AG04449 (cell line): ENCODE measurements around the gene GALNT18.

Experiments used
- CTCF ChIA-PET: fragments of 350-600 bp; formaldehyde crosslinking; extraction: SDS; loops from one replicate; lab custom pipeline; 2021; ENCODE audit warnings: antibody characterized with exemption; lab: Yijun Ruan, JAX
- POLR2A ChIA-PET: fragments of 400-600, 350-600 bp; formaldehyde crosslinking; extraction: SDS; loops from one replicate; lab custom pipeline; 2020; ENCODE audit warnings: antibody characterized with exemption, inconsistent platforms; lab: Yijun Ruan, JAX
- DNase-seq: peaks from one replicate; pipeline ENCODE4 v3.0.0-alpha.2; 2010; ENCODE audit warnings: low read depth, low spot score
- H3K4me3 ChIP-seq: 2 replicates; pipeline ENCODE4 v1.5.1; 2011; ENCODE audit warnings: low read depth, mild to moderate bottlenecking, control low read depth, low read length
- CTCF ChIP-seq: IDR thresholded peaks from one replicate; pipeline ENCODE4 v1.5.1; 2011; ENCODE audit warnings: mild to moderate bottlenecking, moderate library complexity, low read length, control low read depth, inconsistent platforms; ENCODE audit not compliant: insufficient read depth; ENCODE audit errors: missing control alignments

GALNT18 gene

GRCh38 chr11:11533751-11534150 lies 88.1 kb downstream of the GALNT18 start:
- CTCF ChIA-PET, result no interaction called here
- POLR2A ChIA-PET, result no interaction called here
- DNase-seq, result no peak
- TF ChIP-seq CTCF, result no peak
- no peak overlapping the region for H3K4me3 ChIP-seq

DNA sequence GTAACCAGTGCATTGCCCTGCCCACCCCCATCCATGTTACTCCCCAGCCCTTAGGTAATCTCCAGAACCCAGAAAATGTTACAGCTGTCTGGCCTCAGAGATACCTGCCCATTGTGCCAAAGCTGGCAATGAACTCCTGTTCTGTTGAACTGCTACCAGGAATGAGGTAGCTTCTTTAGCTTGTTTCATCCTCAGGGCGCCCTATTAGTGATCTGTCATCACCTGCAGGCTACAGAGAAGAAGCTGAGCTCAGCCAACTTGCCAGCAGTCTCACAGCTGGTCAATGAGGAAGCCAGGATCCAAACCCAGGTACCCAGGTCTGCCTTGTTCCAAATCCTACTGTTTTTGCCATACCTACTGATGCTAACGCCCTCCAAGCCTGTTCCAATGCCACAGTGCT lies 88.7 kb downstream of the GALNT18 start:
- H3K4me3 ChIP-seq, result no peak overlapping the region
- TF ChIP-seq CTCF, result no peak
- DNase-seq, result no peak
- CTCF ChIA-PET, result interaction anchor here (0.8 to 1.5 kb wide), 3 partner anchors 10 to 505 kb away, joined by 3 to 4 read pairs (median 3); no protein-coding TSS in a partner anchor
- POLR2A ChIA-PET, result no interaction called here

DNA sequence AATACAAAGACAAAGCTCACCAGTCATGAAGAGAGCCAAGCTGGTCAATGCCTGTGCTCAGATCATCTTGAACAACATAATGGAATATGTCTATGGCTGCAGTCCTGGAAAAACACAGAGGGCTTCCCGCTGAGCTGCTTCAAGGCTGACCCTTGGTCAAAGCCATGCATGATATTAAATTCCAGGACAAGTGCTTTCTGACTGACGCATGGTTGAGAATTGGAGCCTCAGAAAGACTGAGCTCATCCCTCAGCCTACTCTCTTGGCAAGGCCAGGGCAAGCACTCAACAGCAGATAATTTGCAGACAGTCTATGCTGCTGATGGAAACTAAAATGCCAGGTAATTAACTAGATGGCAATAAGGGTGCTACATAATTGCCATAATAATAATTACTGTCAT lies 89.2 kb downstream of the GALNT18 start:
- no peak for TF ChIP-seq CTCF
- DNase-seq, result no peak
- CTCF ChIA-PET, result interaction anchor here (0.8 to 1.5 kb wide), 3 partner anchors 9 to 505 kb away, joined by 3 to 4 read pairs (median 3); no protein-coding TSS in a partner anchor
- H3K4me3 ChIP-seq, result no peak overlapping the region
- POLR2A ChIA-PET, result no interaction called here

DNA sequence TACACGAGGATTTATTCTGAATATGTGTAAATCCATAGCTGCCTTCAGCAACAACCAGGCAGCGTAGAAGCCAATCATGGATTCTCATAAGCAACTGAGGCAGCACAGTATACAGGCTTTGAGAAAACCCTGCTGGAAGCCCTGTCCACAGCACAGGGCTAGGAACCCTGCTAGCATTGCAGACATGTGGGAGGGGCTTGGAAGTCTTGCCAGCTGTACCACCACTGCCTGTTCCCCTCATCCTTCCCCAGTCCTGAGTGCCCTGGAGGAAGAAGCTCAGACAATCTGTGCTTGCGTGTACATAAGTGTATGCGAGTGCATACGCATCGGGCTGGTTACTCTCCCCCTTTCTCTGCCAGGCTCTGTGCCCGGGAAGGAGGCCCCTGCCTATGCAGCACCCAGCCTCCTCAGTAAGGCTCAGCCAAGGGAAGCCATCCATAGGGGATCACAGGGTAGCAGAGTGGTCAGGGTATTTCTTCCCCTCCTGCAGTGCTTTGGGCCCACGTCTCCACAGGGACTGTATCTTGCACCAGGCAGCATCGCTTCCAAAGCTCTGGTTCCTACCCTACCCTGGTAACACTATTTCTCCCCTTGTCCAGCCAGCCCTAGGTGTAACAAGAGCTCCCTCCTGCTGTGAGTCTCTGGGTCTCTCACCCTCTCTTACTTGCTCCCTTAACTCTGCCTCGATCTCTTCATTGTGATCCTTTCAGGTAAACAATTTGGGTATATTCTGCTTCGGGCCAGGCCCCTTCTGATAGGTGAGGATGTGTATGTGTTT lies 90.5 kb downstream of the GALNT18 start:
- POLR2A ChIA-PET, result no interaction called here
- no peak for TF ChIP-seq CTCF
- no peak for DNase-seq
- CTCF ChIA-PET, result interaction anchor here (1.5 kb wide), 1 partner anchor 8 kb away, joined by 4 read pairs; no protein-coding TSS in a partner anchor
- H3K4me3 ChIP-seq, result no peak overlapping the region

- ChIA-PET CTCF (no interaction called here), POLR2A (no interaction called here)
- DNase-seq, result no peak
- no peak overlapping the region for H3K4me3 ChIP-seq
- no peak for TF ChIP-seq CTCF
Measured at GRCh38 chr11:11528986-11529385, 92.8 kb downstream of the GALNT18 start.

DNA sequence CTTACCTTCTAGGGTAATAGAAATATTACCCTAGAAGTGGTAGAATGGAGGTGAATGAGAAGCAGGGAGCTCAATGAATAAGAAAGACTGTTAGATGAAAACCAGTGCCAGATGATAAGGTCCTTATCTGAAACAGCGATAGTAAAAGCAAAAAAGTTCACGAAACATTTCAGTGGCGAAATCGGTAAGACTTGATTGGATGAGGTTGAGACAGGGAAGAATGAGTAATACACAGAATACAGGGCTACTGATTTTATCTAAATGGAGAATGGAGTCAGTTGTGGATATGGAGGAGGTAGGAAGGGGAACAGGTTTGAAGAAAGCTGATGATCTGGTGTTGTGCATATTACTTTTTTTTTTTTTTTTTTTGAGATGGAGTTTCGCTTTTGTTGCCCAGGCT lies 96.5 kb downstream of the GALNT18 start:
- ChIA-PET POLR2A (no interaction called here), CTCF (no interaction called here)
- H3K4me3 ChIP-seq, result no peak overlapping the region
- TF ChIP-seq CTCF, result no peak
- DNase-seq, result no peak
